HuH-7.5 (cell line): Measurements from ENCODE around the gene UBA5.
"Not testable (repeated sequence)": the region's sequence is repeated elsewhere in the genome, so short reads cannot be mapped to it uniquely, and the experiment has no call there.

Experiments
- DNase-seq: peaks from one replicate; pipeline ENCODE4 v3.0.0; 2011; ENCODE audit warnings: low spot score

The UBA5 gene

DNA sequence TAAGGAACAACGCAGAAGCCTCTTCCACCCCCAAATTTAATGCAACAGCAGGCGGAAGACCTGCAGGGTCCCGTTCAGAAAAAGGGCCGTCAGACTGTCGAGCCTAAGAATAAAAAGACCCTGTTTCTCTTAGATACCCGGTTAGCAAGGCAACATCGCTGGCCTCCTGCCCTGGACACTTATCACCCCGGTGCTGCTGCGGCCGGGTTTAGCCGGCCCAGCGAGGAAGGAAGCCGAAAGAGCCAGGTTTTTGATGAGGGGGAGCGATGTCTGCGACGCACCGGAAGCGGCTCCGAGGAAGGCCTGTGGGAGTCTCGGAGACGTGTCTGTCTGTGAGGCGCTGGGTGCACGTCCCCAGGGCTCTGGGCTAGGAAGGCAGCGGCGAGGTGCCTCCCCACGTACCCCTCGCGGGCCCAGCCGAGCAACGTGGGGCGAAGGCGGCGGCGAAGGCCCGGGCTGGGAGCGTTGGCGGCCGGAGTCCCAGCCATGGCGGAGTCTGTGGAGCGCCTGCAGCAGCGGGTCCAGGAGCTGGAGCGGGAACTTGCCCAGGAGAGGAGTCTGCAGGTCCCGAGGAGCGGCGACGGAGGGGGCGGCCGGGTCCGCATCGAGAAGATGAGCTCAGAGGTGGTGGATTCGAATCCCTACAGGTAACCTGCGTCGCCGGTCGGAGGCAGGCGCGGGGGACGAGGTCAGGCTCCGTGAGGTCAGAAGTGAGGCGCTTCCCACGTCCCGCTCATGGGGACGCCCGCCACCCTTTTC is at the start of gene UBA5:
Gene UBA5 (plus strand): TSS at position 278 of the 759 bp plus-strand sequence. CDS start 209 bp downstream, at position 487.
- DNase-seq: peak; percentile 52

DNA sequence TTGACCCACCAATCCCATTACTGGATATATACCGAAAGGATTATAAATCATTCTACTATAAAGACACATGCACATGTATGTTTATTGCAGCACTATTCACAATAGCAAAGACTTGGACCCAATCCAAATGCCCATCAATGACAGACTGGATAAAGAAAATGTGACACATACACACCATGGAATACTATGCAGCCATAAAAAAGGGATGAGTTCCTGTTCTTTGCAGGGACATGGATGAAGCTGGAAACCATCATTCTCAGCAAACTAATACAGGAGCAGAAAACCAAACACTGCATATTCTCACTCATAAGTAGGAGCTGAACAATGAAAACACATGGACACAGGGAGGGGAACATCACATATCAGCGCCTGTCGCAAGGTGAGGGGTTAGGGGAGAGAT is 44.8 kb upstream of the UBA5 start:
- DNase-seq: not testable (repeated sequence)

DNA sequence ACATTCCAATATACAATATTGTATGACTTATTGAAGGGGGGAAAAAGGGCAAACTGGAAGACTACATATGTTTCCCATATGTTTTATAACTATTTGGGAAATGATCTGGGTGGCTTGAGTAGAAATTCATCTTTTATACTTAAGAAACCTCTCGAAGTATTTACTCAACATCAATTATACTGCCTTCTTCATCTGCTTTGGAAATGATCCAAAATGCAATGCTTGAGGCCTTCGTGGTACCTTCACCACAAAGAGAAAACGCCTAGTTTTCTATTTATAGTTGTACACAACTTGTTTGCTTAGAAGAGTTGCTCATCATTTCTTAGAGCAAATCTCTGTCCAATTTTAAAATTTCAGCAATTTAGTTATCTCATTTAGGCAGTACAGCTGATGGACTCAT is 44.2 kb upstream of the UBA5 start:
- no peak for DNase-seq

DNA sequence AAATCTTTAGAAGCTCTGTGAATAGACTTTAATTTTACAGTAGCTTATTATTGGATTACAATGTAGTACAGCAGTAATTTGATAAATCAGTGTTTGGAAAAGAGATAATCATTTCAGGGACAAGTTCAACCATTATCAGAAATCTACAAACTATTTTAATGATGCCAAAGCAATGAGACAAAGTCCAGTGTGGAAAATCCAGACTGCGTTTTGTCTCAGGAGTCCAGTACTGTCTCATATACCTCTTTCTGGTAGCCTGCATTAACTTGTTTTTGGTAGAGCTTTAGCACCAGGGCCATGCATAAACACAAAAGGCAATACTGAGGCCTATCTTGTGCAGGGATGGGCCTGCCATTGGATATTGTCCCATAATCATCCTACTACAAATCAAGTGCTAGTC is 43.3 kb upstream of the UBA5 start:
- DNase-seq: no peak

DNA sequence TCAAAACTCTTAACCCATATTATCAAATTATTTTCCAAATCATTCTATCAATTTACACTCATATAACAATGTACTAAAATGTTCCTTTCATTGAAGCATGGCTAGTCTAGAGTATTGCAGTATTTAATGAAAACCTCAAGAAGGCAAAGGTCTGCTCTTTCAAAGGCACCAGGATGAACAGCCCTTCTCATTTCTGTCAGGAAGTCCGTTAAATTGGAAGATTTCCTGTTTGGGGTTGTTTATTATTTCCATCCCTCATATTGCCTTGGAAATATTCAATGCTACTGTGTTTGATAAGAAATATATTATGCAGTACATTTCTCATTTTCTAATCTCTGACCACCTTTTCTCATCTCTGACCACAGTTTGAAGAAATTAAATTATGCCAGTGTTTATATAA is 38.0 kb upstream of the UBA5 start:
- no peak for DNase-seq

DNA sequence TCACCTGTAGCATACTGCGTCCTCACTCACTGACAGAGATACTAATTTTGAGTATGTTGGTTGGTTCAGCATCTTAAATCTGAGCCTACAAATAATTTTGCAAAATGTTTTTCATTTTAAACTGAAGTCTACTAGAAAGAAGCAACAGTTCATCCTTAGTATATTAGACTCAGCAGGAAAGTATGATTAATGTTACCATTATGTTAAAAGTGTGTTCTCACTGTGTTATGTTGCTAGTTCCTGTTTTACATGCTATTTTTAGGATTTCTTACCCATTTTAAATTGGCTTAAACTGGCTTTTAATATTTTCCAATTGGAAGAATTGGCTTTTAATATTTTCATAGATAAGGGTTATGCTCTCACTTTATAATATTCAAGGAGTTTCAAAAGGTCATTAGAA is 37.4 kb upstream of the UBA5 start:
- DNase-seq: no peak

DNA sequence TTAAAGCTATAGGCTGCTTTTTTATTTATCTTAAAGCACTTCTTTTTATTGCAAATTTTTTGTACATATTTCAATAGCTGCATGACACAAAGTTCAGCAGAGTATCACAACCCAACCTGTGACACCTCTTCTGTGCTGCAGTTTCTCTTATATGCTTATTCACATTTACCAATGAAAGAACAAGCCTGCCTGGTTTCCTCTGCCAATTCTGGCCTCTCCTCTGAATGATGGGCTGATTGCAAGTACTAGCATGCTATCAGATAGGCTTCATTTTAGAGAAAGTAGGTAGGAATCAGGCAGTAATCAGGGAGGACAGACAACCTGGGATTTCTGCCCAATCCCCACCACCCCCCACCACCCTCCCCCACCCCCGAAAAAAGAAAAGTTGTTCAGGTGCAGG is 36.5 kb upstream of the UBA5 start:
- no peak for DNase-seq

DNA sequence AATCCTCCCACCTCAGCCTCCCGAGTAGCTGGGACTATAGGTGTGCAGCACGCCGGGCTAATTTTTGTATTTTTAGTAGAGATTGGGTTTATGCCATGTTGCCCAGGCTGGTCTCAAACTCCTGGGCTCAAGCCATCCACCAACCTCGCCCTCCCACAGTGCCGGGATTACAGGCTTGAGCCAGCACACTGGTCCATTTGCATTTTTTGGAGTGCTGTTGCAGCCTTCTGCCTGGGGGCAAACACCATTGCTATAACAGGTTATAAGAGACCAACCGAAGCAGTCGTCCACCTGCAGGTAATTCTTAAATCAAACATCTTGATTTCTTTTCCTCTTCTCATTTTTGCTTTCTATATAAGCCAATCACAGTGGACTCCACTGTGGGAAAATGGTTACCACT is 35.3 kb upstream of the UBA5 start:
- no peak for DNase-seq

DNA sequence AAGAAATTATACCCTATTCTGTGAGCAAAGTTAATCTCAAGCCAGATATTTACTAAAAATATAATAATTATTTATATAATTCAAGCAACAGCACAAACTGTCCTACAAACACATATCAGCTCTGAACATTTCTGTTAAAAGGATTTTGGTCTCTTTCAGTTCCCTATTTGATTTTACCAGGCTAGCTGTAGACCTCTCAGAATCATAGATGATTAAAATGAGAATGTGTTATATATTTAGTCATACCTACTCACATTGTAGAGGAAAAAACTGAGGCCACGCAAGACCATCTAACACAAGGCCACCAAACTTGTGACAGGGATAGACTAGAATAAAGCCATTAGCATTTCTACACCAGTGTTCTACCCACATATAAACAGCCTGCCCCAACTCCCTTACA is 34.5 kb upstream of the UBA5 start:
- DNase-seq: no peak

DNA sequence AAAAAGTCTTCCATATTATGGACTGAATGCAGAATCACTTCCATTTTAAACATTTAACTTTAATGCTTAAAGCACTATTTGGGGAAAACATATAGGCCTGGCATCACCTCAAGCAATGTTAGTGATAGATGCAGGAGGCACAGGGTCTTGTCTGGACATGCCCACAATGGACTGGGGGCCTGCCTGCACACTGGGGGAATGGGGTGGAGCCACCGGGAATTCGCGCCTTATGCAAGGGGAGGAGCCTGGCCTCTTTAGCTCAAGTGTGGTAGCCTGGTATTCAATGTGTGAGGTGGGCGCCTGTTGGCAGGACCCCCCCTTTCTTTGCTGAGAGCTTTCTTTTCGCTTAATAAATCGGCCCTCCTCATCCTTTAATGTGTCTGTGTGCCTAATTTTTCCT is 33.2 kb upstream of the UBA5 start:
- no peak for DNase-seq

DNA sequence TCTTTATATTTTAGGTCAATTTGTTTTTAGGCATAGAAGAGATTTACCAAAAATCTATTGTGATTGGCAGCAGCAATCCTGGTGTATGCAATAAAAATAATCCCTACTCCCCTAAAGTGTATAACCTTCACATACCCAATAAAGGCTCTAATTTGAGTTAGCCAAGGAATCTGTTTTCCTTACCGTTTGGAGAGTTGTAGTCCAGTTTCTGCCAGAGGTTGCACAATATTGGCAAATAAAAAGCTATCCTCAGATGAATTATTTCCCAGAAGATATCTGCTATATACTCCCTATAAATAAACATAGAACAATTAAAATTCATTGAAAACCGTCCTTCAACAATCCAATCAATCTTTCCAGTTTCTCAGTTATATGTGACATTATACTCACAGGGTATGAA is 32.0 kb upstream of the UBA5 start:
- no peak for DNase-seq

DNA sequence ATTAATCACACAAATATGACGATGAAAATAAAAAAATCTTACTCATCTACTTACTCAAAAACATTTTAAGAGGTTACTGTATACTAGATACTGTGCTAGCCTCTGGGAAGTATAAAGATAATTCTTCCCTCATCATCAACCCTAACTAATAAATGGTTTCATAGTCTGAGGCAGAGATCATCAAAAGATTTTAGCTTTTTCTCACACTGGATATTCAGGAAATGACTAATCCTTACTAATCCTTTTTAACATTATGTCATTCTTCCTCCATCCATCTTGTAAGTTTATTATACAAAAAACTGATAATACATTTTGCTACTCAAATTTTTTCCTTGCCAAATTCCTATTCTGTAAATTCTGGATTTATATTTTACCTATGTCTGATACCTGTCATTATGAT is 30.2 kb upstream of the UBA5 start:
- no peak for DNase-seq

DNA sequence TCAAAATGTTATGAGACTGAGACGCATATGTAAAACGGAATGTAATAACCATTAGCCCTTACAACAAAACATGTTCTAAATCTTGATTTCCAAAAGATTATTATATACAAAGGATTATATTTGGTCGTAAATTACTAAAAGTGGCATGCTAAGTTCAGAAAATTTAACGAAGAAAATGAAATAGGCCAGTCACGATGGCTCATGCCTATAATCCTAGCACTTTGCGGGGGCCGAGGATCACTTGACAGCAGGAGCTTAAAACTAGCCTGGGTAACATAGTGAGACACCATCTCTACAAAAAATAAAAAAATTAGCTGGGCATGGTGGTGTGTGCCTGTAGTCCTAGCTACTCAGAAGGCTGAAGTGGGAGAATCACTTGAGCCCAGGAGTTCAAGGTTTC is 29.5 kb upstream of the UBA5 start:
- no peak for DNase-seq

DNA sequence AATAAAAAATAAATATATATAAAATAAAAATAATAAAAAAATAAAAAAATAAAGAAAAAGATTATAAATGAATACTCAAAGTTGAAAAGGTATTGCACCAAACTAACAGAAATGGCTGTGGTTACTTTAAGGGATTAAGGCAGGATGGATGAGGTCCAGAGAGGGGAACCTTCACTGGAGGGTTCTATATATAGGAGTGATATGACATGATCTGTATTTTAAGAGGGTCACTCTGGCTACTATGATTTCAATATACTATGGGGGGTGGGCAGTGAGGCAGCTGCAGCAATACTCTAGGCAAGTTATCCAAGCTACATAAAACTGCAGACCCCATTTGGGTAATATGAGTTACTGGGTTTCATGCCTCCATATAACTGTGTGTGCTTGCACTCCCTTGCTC is 25.1 kb upstream of the UBA5 start:
- DNase-seq: no peak

DNA sequence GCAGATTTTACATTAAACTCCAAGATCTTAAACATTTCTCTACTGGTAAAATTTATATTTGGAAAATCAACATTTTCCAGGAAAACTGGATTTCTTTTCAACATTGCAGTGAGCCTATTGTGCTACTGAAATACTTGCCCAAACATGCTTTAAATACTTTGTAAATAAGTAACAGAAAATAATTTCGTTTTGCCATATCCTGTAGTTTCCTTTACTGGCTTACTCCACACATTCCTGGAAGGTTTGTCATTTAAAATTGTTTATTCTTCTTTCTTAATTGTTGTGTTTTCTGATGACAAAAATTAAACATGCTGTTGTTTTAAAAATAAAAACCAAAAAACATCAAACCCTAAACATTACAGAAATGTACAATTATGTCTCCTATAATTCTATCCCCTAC is 22.5 kb upstream of the UBA5 start:
- DNase-seq: no peak

DNA sequence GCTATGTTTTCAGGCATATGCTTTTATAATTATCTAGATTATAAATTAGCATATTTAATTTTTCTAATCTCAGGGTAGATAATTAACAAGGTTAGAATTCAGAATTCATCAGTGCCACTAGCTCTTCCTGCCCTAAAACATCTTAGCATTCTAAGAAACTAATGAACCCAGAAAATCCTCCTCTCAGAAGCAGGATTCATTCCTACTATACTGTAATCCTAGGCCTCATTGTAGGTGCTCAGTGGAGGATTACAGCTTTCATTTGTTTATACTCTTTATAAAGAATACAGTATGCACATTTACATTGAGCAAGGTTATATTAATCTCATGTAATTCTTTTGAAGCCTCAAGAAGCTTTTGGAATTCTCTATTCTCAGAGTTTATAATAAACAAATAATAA is 21.4 kb upstream of the UBA5 start:
- no peak for DNase-seq

DNA sequence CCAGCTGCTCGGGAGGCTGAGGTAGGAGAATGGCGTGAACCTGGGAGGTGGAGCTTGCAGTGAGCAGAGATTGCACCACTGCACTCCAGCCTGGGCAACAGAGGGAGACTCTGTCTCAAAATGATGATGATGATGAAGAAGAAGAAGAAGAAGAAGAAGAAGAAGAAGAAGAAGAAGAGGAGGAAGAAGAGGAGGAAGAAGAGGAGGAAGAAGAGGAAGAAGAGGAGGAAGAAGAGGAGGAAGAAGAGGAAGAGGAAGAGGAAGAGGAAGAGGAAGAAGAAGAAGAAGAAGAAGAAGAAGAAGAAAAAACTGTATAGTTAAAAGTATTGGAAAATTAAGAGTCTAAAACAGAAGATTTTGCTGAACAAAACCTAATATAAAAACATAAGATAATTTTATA is 18.7 kb upstream of the UBA5 start:
- DNase-seq: not testable (repeated sequence)

DNA sequence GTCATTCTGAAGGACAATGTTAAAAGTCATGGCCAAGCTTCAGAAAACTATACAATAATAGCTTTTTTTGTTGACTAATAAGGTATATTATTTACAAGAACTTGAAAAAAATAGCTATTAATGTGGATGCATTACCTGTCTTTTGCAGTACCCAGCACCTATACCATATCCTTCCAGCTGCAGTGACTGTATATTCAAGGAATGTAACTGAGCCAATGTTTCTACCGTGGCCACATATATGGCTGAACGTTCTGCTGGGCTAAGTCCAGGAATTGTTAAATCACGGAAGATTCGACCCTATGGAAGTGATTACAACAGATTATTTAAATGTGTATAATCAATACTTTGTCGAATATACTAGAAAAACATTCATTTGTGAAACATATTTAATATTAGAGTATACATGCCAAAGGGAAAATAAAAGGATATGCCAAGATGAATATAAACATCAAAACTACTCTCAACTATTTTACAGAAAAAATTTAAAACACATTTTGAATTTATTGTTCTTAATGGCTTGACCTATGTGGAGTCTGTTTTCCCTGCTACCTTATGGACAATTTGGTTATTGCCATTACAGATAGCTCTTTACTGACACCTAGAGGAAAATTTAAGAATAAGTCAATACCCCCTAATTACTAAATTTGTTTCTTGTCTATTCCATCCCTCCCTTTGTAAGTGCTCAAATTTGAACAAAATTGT is 18.1 kb upstream of the UBA5 start:
- DNase-seq: peak; percentile 18

DNA sequence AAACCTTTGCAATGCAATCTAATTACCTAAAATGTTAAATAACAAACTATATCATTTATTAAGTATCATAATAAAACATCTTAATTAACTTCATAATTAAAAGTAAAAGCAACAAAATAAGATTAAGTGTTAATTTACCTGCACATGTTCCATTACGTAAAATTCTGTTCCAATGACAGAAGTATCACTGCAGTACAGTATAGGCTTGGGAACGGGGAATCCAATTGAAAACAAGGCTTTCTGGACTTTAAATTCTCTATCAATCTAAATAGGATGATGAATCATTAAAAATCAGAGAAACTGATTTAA is 17.6 kb upstream of the UBA5 start:
- DNase-seq: no peak

DNA sequence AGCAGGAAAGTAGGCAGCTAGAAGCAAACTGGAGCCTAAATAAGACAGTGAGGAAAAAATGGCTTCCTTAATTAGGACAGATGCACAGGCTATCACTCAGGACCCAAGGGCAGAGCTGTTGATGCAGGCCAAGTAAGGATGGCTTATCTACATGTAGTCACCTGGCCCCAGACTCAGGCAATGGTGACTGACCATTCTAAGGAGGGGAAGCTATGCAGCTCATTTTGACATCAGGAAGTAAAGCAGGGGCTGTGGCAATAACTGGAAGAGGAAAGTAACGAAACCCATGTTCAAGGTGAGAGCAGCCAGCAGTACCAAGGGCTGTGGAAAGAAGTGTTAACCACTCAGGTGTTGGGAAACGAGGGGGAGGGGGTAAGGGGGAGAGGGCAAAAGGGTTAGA is 16.8 kb upstream of the UBA5 start:
- no peak for DNase-seq

DNA sequence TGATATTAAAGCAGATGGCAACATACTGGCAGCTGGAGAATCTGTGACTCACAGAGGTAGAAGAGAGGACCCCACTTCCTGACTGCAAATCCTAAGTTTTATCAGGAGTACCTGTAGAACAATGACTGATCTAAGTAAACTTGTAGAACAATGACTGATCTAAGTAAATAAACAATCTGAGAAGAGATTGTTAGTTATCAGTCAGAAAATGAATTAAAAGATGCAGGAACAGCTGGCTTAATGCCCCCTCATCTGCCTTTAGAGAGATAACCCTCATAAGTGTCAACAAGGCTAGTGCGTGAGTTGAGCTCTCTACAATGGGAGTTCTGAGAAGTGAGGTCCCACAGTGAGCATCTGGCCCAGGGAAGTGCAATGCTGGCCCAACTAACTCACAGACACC is 15.1 kb upstream of the UBA5 start:
- no peak for DNase-seq

DNA sequence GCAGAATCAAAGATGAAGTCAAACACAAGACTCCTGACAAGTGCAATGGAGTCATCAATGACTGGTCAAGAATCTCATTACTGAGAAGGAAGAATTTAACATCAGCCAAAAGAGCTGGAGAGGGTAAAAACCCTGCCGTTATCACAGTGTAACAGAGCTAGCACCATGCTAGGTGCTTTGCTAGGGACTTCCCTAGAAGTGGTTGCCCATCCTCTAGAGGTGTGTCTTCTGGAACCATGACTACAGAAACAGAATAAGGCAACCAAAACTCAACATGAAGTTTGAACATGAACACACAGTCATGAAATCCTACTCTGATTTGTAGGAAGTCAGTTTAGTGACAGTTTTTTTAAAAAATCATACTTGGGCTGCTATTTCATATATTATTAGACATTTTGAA is 10.0 kb upstream of the UBA5 start:
- DNase-seq: no peak

DNA sequence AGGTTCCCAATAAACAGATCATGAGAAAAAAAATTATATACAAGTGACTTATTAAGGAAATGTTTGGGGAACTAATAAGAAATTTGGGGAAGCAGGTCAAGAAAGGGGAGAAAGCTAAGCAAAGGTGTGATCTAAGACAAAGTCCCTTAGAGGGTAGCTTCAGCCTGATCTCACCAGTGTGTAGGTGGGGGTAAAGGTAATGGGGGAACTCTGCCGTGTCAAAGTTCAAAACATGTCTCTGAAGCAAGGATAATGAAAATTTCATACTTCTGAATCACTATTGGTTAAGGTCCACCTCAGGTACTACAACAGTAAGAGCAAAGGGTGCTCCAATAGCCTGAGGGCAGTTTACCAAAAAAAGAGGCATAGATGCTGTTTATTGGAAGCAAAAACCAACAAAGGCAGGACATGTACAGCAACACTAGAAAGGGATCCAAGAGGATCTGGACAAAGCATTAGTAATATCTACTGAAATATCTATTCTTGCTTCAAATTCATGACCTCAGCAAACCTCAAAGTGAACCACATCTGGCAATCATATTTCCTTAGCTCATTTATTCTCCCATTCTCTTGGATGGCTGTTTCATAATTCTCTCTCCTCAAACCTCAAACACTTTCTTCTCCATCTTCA is 7.4 kb upstream of the UBA5 start:
- no peak for DNase-seq

DNA sequence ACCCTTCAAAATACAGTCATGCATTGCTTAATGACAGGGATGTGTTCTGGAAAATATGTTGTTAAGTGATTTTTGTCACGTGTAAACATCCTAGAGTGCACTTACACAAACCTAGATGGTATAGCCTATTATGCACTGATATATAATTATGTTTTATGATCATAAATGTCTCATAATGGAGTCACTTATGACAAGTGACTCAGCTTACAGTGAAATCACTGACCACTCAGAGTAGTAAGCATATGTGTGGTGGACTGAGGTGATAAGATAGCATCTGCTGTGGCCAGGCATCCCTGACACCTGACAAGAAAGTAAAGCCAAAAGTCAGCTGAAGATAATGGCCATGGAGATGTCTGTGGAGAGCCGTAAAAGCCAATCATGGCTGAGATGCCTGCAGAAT is 5.9 kb upstream of the UBA5 start:
- DNase-seq: no peak
